Measurements from ENCODE around the gene ZNF354B. TPM values are rescaled to one million over a fixed set of nuclear protein-coding genes. Genes with fewer than 3 reads are reported as not detected.

Gene ZNF354B
- total RNA-seq, result 11.2 and 14.2 TPM in 2 replicates

GRCh38 chr5:178859625-178860521 lies at the start of gene ZNF354B:
Gene ZNF354B (plus strand): TSS chr5:178859953. CDS start chr5:178861048, 1,095 bp downstream.

GRCh38 chr5:178895615-178896571 lies 36.1 kb downstream of the ZNF354B start, which contains the start of gene ZFP2:
Gene ZFP2 (plus strand): TSS chr5:178895913. CDS start chr5:178931314, 35,401 bp downstream.

Small RNA genes within 50 kb of the gene (small RNA-seq; reads per million reads assigned to genes)
- gene AC126915.2, result not detected
- not detected for gene AC126915.3

Other genes starting within 250 kb of the ZNF354B start
- gene CLK4, start 232.9 kb upstream of the ZNF354B start, total RNA-seq, result 39.3 and 44.4 TPM in 2 replicates
- 9.7 and 11.7 TPM in 2 replicates for gene ZNF354A, start 129.3 kb upstream of the ZNF354B start, total RNA-seq
- gene ZFP2, start 36.0 kb downstream of the ZNF354B start, total RNA-seq, result 2.1 and 3.1 TPM in 2 replicates
- gene ZNF454, start 81.2 kb downstream of the ZNF354B start, total RNA-seq, result 2.5 and 3.0 TPM in 2 replicates
- not detected in 2 replicates for gene GRM6, start 135.4 kb downstream of the ZNF354B start, total RNA-seq
- 6.5 and 7.3 TPM in 2 replicates for gene ZNF879, start 163.9 kb downstream of the ZNF354B start, total RNA-seq
- gene ZNF354C, start 200.4 kb downstream of the ZNF354B start, total RNA-seq, result 11.1 and 14.1 TPM in 2 replicates

Measured in articular chondrocyte of knee joint (primary cell).